Raji (cell line): Measurements from ENCODE around the gene MDGA2.

Experiments used
- POLR2A ChIP-seq: IDR thresholded peaks from 2 replicates; pipeline ENCODE4 v1.6.1; 2011; ENCODE audit warnings: low read depth, low read length, control low read depth; ENCODE audit not compliant: insufficient read depth

The MDGA2 gene

DNA sequence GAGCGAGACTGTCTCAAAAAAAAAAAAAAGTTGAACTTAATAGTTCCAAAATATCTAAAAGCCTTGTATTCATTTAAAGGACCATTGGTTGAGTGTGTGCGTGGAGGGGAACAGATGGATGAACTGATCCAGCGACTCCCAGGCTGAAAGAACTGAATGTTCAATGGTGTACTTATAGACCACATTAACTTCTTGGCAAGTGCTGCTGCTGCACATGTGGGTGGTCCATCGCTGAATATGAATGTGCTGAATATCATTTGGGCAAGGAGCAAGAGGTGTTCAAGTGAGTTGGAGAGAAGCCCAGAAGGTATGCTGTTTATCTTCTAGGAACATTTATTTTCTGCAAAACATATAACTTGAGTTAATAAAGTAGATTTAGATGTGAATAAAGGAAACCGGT is 734.8 kb downstream of the MDGA2 start:
- no peak for TF ChIP-seq POLR2A

DNA sequence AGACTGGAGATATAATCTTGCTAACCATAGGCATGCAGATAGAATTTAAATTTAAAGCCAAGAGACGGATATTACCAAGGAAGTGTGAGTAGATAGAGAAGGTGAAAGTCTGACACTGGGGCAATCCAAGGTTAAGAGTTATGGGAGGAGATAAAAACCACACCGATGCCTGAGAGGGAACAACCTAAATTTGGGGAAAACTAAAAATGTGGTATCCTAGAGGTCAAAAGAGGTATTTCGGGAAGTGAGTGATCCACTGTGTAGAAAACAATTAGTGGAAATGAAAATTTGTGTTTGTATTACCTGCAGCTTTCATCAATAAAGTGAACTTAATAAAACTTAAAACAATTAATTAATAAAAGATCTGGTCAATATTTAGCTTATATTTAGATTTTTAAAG is 754.9 kb downstream of the MDGA2 start:
- TF ChIP-seq POLR2A = no peak

DNA sequence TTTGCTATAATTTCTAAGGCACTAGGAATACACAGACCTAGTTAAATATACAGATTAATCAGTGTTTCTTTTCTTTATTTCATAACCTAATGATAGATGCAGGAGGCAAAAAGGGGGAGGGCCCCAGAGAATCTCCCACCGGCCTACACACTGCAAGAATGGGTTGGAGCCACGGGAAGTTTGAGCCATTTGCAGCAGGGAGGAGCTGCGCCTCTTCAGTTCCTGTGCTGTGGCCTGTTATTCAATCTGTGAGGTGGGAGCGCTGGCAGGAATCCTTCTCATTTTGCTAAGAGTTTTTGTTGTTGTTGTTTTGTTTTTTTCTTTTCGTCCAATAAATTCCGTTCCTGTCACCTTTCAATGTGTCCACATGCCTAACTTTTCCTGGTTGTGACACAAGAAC is 772.6 kb downstream of the MDGA2 start:
- no peak for TF ChIP-seq POLR2A

DNA sequence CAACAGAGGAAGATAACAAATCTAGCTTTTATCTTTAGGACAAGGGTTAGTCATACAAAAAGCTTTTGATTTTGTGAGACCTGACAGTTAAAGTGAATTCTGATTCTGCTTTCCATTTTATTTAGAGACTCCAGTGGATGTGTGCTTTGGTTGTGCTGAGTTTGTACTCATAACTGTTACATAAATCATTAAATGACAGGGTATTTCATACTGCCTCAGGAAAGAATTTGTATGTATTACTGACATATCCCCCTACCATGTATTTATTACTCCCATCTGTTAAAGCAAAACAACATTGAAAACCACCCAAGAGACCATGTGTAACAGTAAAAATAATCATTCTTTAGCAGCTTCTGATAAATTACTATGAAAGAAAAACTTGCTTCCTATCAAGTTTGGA is 780.9 kb downstream of the MDGA2 start:
- TF ChIP-seq POLR2A = no peak

- no peak for TF ChIP-seq POLR2A
Observed at GRCh38 chr14:46887144-46887543, 788.3 kb downstream of the MDGA2 start.

DNA sequence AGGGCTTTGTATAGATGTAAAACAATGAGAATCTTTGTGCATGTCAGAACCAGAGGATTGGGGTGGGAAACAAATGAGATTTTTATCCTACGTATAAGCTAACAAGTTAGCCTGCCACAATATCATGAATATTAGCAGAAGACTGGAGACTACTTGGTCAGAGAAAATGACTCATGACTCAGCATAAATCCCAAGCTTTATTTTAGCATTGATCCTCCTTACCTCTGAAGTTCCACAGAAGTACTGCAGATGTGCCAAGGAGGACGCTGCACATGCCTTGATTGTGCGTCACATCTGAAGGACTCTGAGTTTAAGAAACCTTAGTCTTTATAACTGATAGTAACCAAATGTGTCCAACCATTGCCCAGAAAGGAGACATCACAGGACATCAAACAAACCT is 789.8 kb downstream of the MDGA2 start:
- no peak for TF ChIP-seq POLR2A

- no peak for TF ChIP-seq POLR2A
Observed at GRCh38 chr14:46861753-46862152, 813.7 kb downstream of the MDGA2 start.

DNA sequence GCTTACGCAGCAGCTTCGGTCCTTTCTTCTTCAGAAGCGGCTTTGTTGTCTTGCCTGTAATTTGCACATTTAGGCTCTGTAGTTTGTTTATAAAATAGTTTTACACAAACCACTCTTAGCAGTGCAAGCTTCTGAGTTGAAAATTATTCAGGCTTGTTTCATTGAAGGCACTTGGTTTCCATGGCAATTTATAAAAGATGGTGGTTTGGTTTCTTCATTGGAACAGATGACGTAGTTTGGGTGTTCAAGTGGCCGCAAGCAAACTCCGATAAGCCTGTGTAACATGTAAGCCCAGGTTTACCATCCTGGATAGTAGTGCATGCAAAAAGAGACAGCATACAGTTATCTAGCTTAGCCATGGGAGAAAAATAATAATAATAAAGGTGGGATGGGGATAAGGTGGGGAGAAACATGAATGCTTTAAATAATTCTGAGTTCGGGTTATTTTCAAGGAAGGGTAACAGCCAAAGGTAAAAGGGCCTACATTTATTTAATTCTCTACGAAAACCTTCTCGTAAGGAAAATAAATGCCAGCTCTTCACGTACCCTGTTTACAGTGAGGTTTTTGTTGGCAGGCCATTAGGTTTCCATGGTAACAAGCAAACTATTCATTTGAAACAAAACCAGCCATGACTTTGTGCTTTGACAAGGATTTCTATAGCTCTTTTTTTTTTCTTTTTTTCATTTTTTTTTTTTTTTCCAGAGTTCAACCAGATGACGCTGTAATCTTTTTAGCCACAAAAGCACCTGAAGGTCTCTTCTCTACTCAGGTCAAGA is 834.3 kb downstream of the MDGA2 start:
- no peak for TF ChIP-seq POLR2A

DNA sequence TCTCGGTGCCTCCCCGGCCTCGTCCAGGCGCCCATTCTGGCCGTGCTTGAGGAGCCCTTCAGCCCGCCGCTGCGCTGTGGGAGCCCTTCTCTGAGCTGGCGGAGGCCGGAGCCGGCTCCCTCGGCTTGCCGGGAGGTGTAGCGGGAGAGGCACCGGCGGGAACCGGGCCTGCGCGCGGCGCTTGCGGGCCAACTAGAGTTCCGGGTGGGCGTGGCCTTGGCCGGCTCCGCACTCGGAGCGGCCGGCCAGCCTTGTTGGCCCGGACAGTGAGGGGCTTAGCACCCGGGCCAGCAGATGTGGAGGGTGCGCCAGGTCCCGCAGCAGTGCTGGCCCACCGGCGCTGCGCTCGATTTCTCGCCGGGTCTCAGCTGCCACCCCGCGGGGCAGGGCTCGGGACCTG is 855.1 kb downstream of the MDGA2 start:
- no peak for TF ChIP-seq POLR2A

DNA sequence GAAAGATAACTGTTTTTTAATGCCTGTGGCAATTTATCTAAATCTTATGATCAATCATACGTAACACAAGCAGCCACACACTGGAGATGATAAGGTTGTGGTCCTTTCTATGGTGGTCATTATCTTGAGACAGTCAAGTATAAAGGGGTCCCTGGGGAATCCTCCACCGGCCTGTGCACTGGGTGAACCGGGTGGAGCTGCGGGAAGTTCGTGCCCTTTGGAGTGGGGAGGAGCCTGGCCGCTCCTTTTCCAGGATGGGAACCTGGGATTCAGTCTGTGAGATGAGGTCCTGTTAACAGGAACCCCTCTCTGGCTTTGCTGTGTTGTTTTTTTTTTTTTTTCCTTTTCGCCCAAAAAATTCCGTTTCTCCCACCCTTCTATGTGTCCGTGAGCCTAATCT is 856.3 kb downstream of the MDGA2 start:
- no peak for TF ChIP-seq POLR2A

DNA sequence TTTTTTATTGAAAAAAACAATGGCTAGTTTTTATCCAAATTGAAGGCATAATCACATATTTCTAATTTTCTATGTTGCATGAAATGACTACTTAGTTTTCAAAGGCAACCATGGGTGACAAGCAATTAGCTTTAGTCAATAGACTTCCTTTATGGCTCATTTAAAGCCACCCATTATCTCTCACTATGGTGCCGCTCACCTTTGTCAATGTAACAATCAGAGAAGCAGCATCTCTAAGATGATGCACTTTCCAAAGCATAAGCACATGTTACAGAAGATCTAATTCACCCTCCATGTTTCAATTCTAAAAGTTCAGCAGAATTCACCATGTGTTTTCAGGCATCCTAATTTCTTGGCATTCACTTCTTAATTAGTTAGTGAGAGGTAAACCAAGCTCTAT is 857.3 kb downstream of the MDGA2 start:
- no peak for TF ChIP-seq POLR2A

DNA sequence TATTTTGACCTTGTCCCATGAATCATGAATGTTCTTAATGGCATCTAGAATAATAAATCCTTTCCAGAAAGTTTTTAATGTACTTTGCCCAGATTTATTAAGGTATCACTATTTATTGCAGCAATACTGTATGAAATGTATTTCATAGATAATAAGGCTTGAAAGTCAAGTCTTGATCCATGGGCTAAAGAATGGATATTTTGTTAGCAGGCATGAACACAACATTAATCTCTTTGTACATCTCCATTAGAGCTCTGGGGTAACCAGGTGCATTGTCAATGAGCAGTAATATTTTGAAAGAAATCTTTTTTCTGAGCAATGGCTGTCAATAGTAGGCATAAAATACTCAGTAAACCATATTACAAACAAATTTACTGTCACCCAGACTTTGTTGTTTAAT is 882.3 kb downstream of the MDGA2 start:
- TF ChIP-seq POLR2A = no peak
